ENCODE results near the gene GULP1. TPM values are rescaled to one million over a fixed set of nuclear protein-coding genes. Genes with fewer than 3 reads are reported as not detected.

Gene GULP1
- total and polyA plus RNA-seq, 2 of the 13 experiments (the other 11 are each of a cell fraction or from before 2014, with no cell fraction given), result 0.15 TPM; not detected in 1

DNA sequence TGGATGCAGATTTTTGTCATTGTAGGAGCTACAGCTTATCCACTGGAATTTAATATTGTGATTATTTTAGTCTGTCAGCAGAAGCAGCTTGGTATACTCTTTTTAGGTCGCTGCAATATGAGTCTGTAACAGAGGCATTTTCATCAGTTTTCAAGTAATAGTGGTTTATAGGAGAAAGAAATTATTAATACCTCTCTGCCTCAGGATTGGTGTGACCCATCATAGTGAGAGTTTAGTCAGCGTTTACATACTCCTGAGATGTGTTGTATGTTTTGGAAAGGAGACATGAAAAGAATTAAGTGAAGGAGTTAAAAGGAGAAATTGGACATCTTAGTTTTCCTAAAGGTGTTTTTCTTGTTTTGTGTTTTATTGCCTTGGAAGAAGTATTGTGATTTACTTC is 189.8 kb downstream of the GULP1 start:
- H3K79me2 ChIP-seq (ENCODE audit: insufficient read depth, low read length), result no peaks in the 10 kb centered on the region
- CTCF ChIA-PET (ENCODE audit: low intra/inter-chr PET ratio, low total read pairs), result no interaction called here
- no peaks in the 10 kb centered on the region for H3K4me1 ChIP-seq (ENCODE audit: insufficient read depth, low read length)
- no peaks in the 10 kb centered on the region; a peak in 1 of 5 replicates for H3K27me3 ChIP-seq (ENCODE audit: control insufficient read depth in 1 of 2, insufficient read depth in 2 of 2, low read length in 2 of 2)
- H3K9ac ChIP-seq (ENCODE audit: insufficient read depth, low read depth, low read length), result no peak overlapping the region
- TF ChIP-seq MED13 (CRISPR knock-in tag; IDR thresholded peaks at IDR 0.05) (no peak), CENPT (CRISPR knock-in tag; IDR thresholded peaks at IDR 0.05; ENCODE audit: low read depth) (no peak), NFYC (CRISPR knock-in tag; IDR thresholded peaks at IDR 0.05) (no peak), KMT2A (CRISPR knock-in tag; IDR thresholded peaks at IDR 0.05) (no peak), FOXC1 (CRISPR knock-in tag; IDR thresholded peaks at IDR 0.05; ENCODE audit: borderline replicate concordance) (no peak), AHR (CRISPR knock-in tag; IDR thresholded peaks at IDR 0.05) (no peak), NAIF1 (CRISPR knock-in tag; IDR thresholded peaks at IDR 0.05; ENCODE audit: borderline replicate concordance) (no peak), ZNF616 (CRISPR knock-in tag; IDR thresholded peaks at IDR 0.05; ENCODE audit: low read depth) (no peak), HBP1 (CRISPR knock-in tag; IDR thresholded peaks at IDR 0.05; ENCODE audit: low read depth) (no peak), ZBTB34 (CRISPR knock-in tag; IDR thresholded peaks at IDR 0.05) (no peak), ZNF143 (CRISPR knock-in tag; IDR thresholded peaks at IDR 0.05) (no peak), IKZF1 (IDR thresholded peaks at IDR 0.05) (no peak), ADNP (CRISPR knock-in tag; IDR thresholded peaks at IDR 0.05) (no peak)
- TF ChIP-seq, protein P1, sequence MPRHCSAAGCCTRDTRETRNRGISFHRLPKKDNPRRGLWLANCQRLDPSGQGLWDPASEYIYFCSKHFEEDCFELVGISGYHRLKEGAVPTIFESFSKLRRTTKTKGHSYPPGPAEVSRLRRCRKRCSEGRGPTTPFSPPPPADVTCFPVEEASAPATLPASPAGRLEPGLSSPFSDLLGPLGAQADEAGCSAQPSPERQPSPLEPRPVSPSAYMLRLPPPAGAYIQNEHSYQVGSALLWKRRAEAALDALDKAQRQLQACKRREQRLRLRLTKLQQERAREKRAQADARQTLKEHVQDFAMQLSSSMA (CRISPR knock-in tag; IDR thresholded peaks at IDR 0.05), result no peak
- no peaks in the 10 kb centered on the region for H3K9me3 ChIP-seq (ENCODE audit: low read length)
- ATAC-seq (no peak), FAIRE-seq (no peak), DNase-seq (ENCODE audit: low spot score) (no peak)
- BruUV-seq (replicated peaks), result no TSS peak
- in situ Hi-C loops (cut with HindIII; ENCODE audit: extremely low pct_ligation_motif_present, low pct_unique_long_range_greater_than_20kb) (no loop called here), intact Hi-C loops (cut with micrococcal nuclease; ENCODE audit: unreplicated experiment) (no loop called here)
- 0% methylated on average over 2 of the region's 2 CpGs for WGBS (ENCODE audit: low lambda C conversion rate)
- H3K36me3 ChIP-seq (replicated peaks in 1 of 2; ENCODE audit: control insufficient read depth in 1 of 2, insufficient read depth in 2 of 2, low read length in 2 of 2), result no peaks in the 10 kb centered on the region
- no peak overlapping the region for H3K27ac ChIP-seq (ENCODE audit: extremely low read length, insufficient read depth, low read length)
- no peak overlapping the region for H3K4me3 ChIP-seq (replicated peaks in 1 of 3; ENCODE audit: insufficient read depth in 1 of 3, low read depth in 2 of 3, low read length in 3 of 3)
- no peaks in the 10 kb centered on the region for H4K20me1 ChIP-seq (ENCODE audit: insufficient read depth, low read length)
- POLR2A ChIA-PET, result no interaction called here
- H2AFZ ChIP-seq (ENCODE audit: low read length), result no peak overlapping the region
- H3K4me2 ChIP-seq (ENCODE audit: low read depth, low read length), result no peak overlapping the region

Measured in HepG2 (cell line).